Measurements from ENCODE around the gene VRK3.

The VRK3 gene

DNA sequence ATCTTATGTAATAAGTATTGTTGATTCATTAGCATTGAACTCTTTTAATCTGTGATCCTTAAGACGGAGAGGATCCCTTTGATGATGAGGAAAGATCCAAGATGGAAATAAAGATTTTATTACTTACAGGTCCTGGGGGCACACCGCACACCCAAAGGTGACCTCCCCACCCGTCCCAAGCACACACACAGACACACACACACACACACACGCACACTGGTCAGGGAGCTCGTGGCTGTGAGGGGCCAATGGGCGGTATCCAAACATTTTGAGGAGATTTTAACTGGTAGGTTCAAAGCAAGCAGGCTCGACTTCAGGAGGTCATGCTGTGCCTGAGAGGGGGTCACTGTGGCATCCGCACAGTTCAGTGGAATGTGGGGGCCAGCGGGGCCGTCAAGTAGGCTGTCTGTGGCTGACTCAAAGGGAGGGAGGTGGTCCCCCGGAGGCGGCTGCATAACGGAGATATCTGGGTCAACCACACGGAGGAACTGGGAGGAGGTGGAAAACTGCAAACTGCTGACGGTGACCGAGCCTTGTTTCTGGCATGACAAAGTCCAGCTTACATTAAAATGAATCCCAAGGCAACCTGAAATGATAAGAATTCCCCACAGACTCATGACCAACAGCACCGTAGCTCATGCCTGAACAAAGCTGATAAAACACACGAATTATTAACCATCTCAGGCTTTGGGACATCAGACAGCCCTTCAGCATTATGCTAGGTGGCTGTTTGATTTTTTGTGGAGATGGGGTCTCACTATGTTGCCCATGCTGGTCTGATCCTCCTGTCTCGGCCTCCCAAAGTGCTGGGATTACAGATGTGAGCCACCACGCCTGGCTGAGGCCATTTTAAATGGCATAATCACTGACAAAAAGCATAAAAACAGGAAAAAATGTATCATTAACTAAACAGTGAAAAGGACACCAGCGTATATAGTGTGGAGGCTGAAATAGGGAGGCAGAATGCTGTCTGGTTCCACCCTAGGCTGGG is 43.3 kb downstream of the VRK3 start:
- H3K9ac ChIP-seq (ENCODE audit: low read depth, low read length, poor library complexity, severe bottlenecking): no peak overlapping the region
- H3K9me3 ChIP-seq (ENCODE audit: insufficient read depth, low read depth, low read length): no peaks in the 10 kb centered on the region
- no peaks in the 10 kb centered on the region for H3K79me2 ChIP-seq (ENCODE audit: insufficient read depth, low read length)
- H3K4me3 ChIP-seq (ENCODE audit: low read length, poor library complexity, severe bottlenecking): no peak overlapping the region
- H4K20me1 ChIP-seq (ENCODE audit: insufficient read depth, low read length, poor library complexity, severe bottlenecking): peaks cover 10% of the 10 kb centered on the region
- H3K4me1 ChIP-seq (ENCODE audit: insufficient read depth, low read length, poor library complexity, severe bottlenecking): no peaks in the 10 kb centered on the region
- no peaks in the 10 kb centered on the region for H3K36me3 ChIP-seq (ENCODE audit: insufficient read depth, low read length)
- no peak for TF ChIP-seq EZH2phosphoT487 (IDR thresholded peaks at IDR 0.05; ENCODE audit: borderline replicate concordance)
- TF ChIP-seq, protein P1, sequence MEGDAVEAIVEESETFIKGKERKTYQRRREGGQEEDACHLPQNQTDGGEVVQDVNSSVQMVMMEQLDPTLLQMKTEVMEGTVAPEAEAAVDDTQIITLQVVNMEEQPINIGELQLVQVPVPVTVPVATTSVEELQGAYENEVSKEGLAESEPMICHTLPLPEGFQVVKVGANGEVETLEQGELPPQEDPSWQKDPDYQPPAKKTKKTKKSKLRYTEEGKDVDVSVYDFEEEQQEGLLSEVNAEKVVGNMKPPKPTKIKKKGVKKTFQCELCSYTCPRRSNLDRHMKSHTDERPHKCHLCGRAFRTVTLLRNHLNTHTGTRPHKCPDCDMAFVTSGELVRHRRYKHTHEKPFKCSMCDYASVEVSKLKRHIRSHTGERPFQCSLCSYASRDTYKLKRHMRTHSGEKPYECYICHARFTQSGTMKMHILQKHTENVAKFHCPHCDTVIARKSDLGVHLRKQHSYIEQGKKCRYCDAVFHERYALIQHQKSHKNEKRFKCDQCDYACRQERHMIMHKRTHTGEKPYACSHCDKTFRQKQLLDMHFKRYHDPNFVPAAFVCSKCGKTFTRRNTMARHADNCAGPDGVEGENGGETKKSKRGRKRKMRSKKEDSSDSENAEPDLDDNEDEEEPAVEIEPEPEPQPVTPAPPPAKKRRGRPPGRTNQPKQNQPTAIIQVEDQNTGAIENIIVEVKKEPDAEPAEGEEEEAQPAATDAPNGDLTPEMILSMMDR (conservative IDR thresholded peaks at IDR 0.05; ENCODE audit: low read length): no peak
- H3K9me2 ChIP-seq (replicated peaks; ENCODE audit: low read depth, low read length): no peaks in the 10 kb centered on the region
- H2AFZ ChIP-seq (ENCODE audit: low read length): no peak overlapping the region
- H3F3A ChIP-seq (ENCODE audit: low read depth): no peaks in the 10 kb centered on the region
- no peak overlapping the region for H3K4me2 ChIP-seq (ENCODE audit: low read depth, low read length, poor library complexity, severe bottlenecking)
- H3K27me3 ChIP-seq (ENCODE audit: insufficient read depth, low read length, poor library complexity, severe bottlenecking): no peaks in the 10 kb centered on the region

DNA sequence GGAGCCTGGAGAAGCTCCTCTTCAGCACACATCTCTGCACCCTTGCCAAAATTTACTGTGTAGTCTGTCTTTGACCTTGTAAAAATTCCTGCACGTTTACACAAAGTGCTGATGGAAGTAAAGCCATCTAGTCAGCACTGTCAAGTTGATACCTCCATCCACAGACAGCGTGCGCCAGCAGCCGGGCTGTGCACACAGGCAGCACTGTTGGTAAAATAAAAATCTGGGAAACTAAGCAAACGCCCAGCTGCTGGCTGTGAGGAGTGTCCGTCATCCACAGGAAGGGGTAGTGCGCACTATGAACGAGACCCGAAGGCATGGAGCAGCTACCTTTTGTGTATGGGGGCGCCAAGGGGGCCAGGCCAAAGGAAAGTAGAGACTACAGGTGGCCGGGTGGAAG is 46.8 kb downstream of the VRK3 start:
- Histone ChIP-seq H3K27me3 (ENCODE audit: insufficient read depth, low read length, poor library complexity, severe bottlenecking) (no peaks in the 10 kb centered on the region), H3K9me3 (ENCODE audit: insufficient read depth, low read depth, low read length) (no peaks in the 10 kb centered on the region), H3F3A (ENCODE audit: low read depth) (no peaks in the 10 kb centered on the region), H3K36me3 (ENCODE audit: insufficient read depth, low read length) (0 out of 2 replicates have a peak, but pooled peaks cover 10% of the 10 kb centered on the region), H3K79me2 (ENCODE audit: insufficient read depth, low read length) (no peaks in the 10 kb centered on the region), H3K4me1 (ENCODE audit: insufficient read depth, low read length, poor library complexity, severe bottlenecking) (no peaks in the 10 kb centered on the region), H3K9ac (ENCODE audit: low read depth, low read length, poor library complexity, severe bottlenecking) (no peak overlapping the region), H3K4me3 (ENCODE audit: low read length, poor library complexity, severe bottlenecking) (no peak overlapping the region), H3K4me2 (ENCODE audit: low read depth, low read length, poor library complexity, severe bottlenecking) (no peak overlapping the region), H4K20me1 (ENCODE audit: insufficient read depth, low read length, poor library complexity, severe bottlenecking) (no peaks in the 10 kb centered on the region), H3K9me2 (replicated peaks; ENCODE audit: low read depth, low read length) (no peaks in the 10 kb centered on the region), H2AFZ (ENCODE audit: low read length) (no peak overlapping the region)
- TF ChIP-seq, protein P1 (conservative IDR thresholded peaks at IDR 0.05; ENCODE audit: low read length): no peak
- TF ChIP-seq EZH2phosphoT487 (IDR thresholded peaks at IDR 0.05; ENCODE audit: borderline replicate concordance): no peak

DNA sequence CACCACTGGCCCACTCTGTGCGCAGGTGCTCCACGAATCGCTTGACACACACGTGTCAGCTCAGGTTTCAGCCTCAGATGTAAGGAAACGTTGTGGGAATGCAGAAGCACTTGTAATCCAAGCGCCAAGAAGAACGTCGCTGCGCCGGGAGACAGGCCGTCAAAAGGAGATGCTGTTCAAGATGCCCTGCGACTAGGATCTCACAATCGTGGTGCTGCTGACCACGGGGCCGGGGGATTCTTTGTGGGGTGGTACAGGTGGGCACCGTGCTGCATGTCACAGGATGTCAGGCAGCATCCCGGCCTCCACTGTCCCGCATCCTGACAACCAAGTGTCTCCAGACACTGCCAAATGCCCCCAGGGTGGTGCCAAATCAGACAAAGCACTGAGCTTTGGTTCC is 47.3 kb downstream of the VRK3 start:
- Histone ChIP-seq H3K36me3 (ENCODE audit: insufficient read depth, low read length) (0 out of 2 replicates have a peak, but pooled peaks cover 10% of the 10 kb centered on the region), H3K9me2 (replicated peaks; ENCODE audit: low read depth, low read length) (no peaks in the 10 kb centered on the region), H2AFZ (ENCODE audit: low read length) (no peak overlapping the region), H3K4me1 (ENCODE audit: insufficient read depth, low read length, poor library complexity, severe bottlenecking) (no peaks in the 10 kb centered on the region), H4K20me1 (ENCODE audit: insufficient read depth, low read length, poor library complexity, severe bottlenecking) (no peaks in the 10 kb centered on the region), H3K4me3 (ENCODE audit: low read length, poor library complexity, severe bottlenecking) (no peak overlapping the region), H3K79me2 (ENCODE audit: insufficient read depth, low read length) (no peaks in the 10 kb centered on the region), H3F3A (ENCODE audit: low read depth) (no peaks in the 10 kb centered on the region), H3K4me2 (ENCODE audit: low read depth, low read length, poor library complexity, severe bottlenecking) (no peak overlapping the region), H3K27me3 (ENCODE audit: insufficient read depth, low read length, poor library complexity, severe bottlenecking) (no peaks in the 10 kb centered on the region), H3K9me3 (ENCODE audit: insufficient read depth, low read depth, low read length) (no peaks in the 10 kb centered on the region), H3K9ac (ENCODE audit: low read depth, low read length, poor library complexity, severe bottlenecking) (no peak overlapping the region)
- no peak for TF ChIP-seq EZH2phosphoT487 (IDR thresholded peaks at IDR 0.05; ENCODE audit: borderline replicate concordance)
- TF ChIP-seq, protein P1 (conservative IDR thresholded peaks at IDR 0.05; ENCODE audit: low read length): no peak
